Nephron (organoid): Measurements from ENCODE around the gene DUOXA1.

ENCODE experiments used
- H3K27ac Mint-ChIP-seq, 3 experiments: 2 replicates each; pipeline ENCODE4 v1.8.0; 2020; ENCODE audit warnings: mixed read lengths in 3 of 3, mild to moderate bottlenecking in 2 of 3, moderate library complexity in 1 of 3
- H3K27me3 Mint-ChIP-seq: 2 replicates; pipeline ENCODE4 v1.8.0; 2021; ENCODE audit warnings: low read depth, mild to moderate bottlenecking, moderate library complexity, mixed read lengths
- H3K36me3 Mint-ChIP-seq: 2 replicates; pipeline ENCODE4 v1.8.0; 2020; ENCODE audit warnings: low read depth, mixed read lengths
- H3K4me1 Mint-ChIP-seq: 2 replicates; pipeline ENCODE4 v1.8.0; 2020; ENCODE audit warnings: mixed read lengths
- H3K4me3 Mint-ChIP-seq, 3 experiments: 2 replicates each; pipeline ENCODE4 v1.8.0; 2020; ENCODE audit warnings: mild to moderate bottlenecking in 3 of 3, mixed read lengths in 3 of 3, moderate library complexity in 2 of 3
- H3K9me3 Mint-ChIP-seq: 2 replicates; pipeline ENCODE4 v1.8.0; 2020; ENCODE audit warnings: mixed read lengths
- CTCF ChIP-seq, 3 experiments: fragments of 200-600 bp; sonication (generic); IDR thresholded peaks; one replicate each; pipeline ENCODE4 v1.5.0; 2021; ENCODE audit warnings: antibody characterized with exemption in 3 of 3; ENCODE audit not compliant: unreplicated experiment in 3 of 3

DUOXA1 gene

GRCh38 chr15:45129651-45130129 is at the start of gene DUOXA1, which contains the start of gene DUOX1:
Gene DUOXA1 (minus strand): TSS chr15:45129879. CDS start chr15:45123014, 6,865 bp downstream.
Gene DUOX1 (plus strand): TSS chr15:45129994. CDS start chr15:45131967, 1,973 bp downstream.
- Mint-ChIP-seq H3K4me1 (peaks cover 7% of the 10 kb centered on the region), H3K9me3 (peaks cover 2% of the 10 kb centered on the region), H3K27me3 (peaks cover 96% of the 10 kb centered on the region), H3K36me3 (no peaks in the 10 kb centered on the region), H3K27ac (no peak within 1 kb of the TSS), H3K4me3 (peak within 1 kb of the TSS; percentile 63 to 67 (median 65))
- no peak for TF ChIP-seq CTCF (IDR thresholded peaks at IDR 0.05; ENCODE audit: unreplicated experiment in 3 of 3)

GRCh38 chr15:45177285-45177684 is 47.6 kb upstream of the DUOXA1 start:
- TF ChIP-seq CTCF (IDR thresholded peaks at IDR 0.05; ENCODE audit: unreplicated experiment in 3 of 3) = no peak
- peaks cover 3% of the 10 kb centered on the region for H3K27me3 Mint-ChIP-seq
- peaks cover 18% of the 10 kb centered on the region for H3K4me1 Mint-ChIP-seq
- no peak overlapping the region for H3K27ac Mint-ChIP-seq
- no peaks in the 10 kb centered on the region for H3K9me3 Mint-ChIP-seq
- H3K4me3 Mint-ChIP-seq = no peak overlapping the region
- H3K36me3 Mint-ChIP-seq = peaks cover 51% of the 10 kb centered on the region

- H3K4me1 Mint-ChIP-seq = no peaks in the 10 kb centered on the region
- no peak overlapping the region for H3K4me3 Mint-ChIP-seq
- no peak overlapping the region for H3K27ac Mint-ChIP-seq
- H3K36me3 Mint-ChIP-seq = peaks cover 46% of the 10 kb centered on the region
- no peak for TF ChIP-seq CTCF (IDR thresholded peaks at IDR 0.05; ENCODE audit: unreplicated experiment in 3 of 3)
- no peaks in the 10 kb centered on the region for H3K9me3 Mint-ChIP-seq
- peaks cover 3% of the 10 kb centered on the region for H3K27me3 Mint-ChIP-seq
Measured at GRCh38 chr15:45174577-45174976, 44.9 kb upstream of the DUOXA1 start.

GRCh38 chr15:45174069-45174468 is 44.4 kb upstream of the DUOXA1 start:
- peaks cover 46% of the 10 kb centered on the region for H3K36me3 Mint-ChIP-seq
- no peak overlapping the region for H3K27ac Mint-ChIP-seq

GRCh38 chr15:45171912-45172311 is 42.2 kb upstream of the DUOXA1 start:
- Mint-ChIP-seq H3K9me3 (no peaks in the 10 kb centered on the region), H3K36me3 (peaks cover 35% of the 10 kb centered on the region), H3K27ac (no peak overlapping the region), H3K4me3 (no peak overlapping the region), H3K27me3 (peaks cover 3% of the 10 kb centered on the region), H3K4me1 (no peaks in the 10 kb centered on the region)
- TF ChIP-seq CTCF (IDR thresholded peaks at IDR 0.05; ENCODE audit: unreplicated experiment in 3 of 3) = no peak

More at GRCh38 chr15:45174069-45174468, 44.4 kb upstream of the DUOXA1 start:
- peaks cover 3% of the 10 kb centered on the region for H3K27me3 Mint-ChIP-seq
- no peaks in the 10 kb centered on the region for H3K9me3 Mint-ChIP-seq
- TF ChIP-seq CTCF (IDR thresholded peaks at IDR 0.05; ENCODE audit: unreplicated experiment in 3 of 3) = no peak
- H3K4me3 Mint-ChIP-seq = no peak overlapping the region
- H3K4me1 Mint-ChIP-seq = no peaks in the 10 kb centered on the region
